ENCODE data around the gene ZNF467. TPM values are rescaled to one million over a fixed set of nuclear protein-coding genes. Genes with fewer than 3 reads are reported as not detected.

ZNF467 gene
- total and polyA plus RNA-seq, 2 of the 8 experiments (the other 6 are each of a cell fraction or from before 2014, with no cell fraction given), result 0.50 to 0.51 TPM

DNA sequence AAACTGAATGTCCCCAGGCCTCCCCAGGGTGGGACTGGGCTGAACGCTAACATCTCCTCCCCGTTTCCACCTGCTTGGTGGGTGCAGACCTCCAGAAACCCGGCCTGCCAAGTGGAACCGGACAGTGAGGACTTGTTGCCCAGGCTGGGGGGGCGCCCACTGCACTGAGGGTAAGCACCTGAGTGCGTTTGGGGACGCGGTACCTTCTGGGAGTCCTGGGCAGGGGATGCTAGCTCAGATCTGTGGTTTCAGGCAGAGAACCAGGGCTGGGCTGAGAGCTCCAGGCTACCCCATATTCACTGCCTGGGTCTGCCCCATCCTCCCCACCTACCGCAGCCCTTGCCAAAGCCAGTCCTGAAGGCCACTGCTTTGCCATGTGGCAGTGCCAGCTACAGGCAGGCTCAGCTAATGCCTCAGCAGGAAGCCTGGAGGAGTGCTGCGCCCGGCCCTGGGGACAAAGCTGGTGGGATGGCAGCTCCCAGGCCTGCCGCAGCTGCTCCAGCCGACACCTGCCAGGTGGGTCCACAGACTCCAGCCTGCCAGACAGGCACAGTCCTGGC, 3.5 kb upstream of the ZNF467 start:
- Histone ChIP-seq H4K5ac (ENCODE audit: insufficient read length, low read depth, low read length) (no peak overlapping the region), H4K20me1 (replicated peaks in 1 of 2; ENCODE audit: control insufficient read depth in 1 of 2, insufficient read depth in 2 of 2, low read length in 2 of 2) (peaks cover 0 to 5% of the 10 kb centered on the region in 2 experiments), H3K36me3 (ENCODE audit: control insufficient read depth in 2 of 4, insufficient read depth in 4 of 4, low read length in 3 of 4) (no peaks in the 10 kb centered on the region), H2AK5ac (ENCODE audit: low read depth, low read length) (no peak overlapping the region), H4K8ac (ENCODE audit: extremely low read depth, insufficient read depth, low read length) (no peak overlapping the region), H2BK5ac (ENCODE audit: low read depth, low read length) (no peak overlapping the region), H3K14ac (ENCODE audit: insufficient read length) (no peak overlapping the region), H4K91ac (replicated peaks; ENCODE audit: insufficient read length, low read length) (no peak overlapping the region), H3K23me2 (ENCODE audit: low read depth, low read length) (peaks cover 11% of the 10 kb centered on the region; the same call in 1 of the 2 replicates), H2BK15ac (ENCODE audit: low read length) (0 out of 2 replicates have a peak overlapping the region, but pooled peaks have one; percentile 46), H2BK120ac (replicated peaks; ENCODE audit: low read depth, low read length) (no peak overlapping the region), H3K4me1 (replicated peaks in 1 of 4; ENCODE audit: control insufficient read depth in 3 of 4, insufficient read depth in 4 of 4, low read length in 3 of 4) (peaks cover 0 to 6% (median 4%) of the 10 kb centered on the region in 4 experiments; a peak in 5 of 7 replicates), H3K18ac (ENCODE audit: extremely low read depth, low read length) (no peak overlapping the region; the same call in 1 of the 2 replicates), H3K79me1 (ENCODE audit: low read depth, low read length) (no peaks in the 10 kb centered on the region), H2AFZ (ENCODE audit: low read length) (no peak overlapping the region), H3K9me3 (ENCODE audit: insufficient read depth in 2 of 2, low read depth in 1 of 2, low read length in 1 of 2) (no peaks in the 10 kb centered on the region), H3K79me2 (ENCODE audit: control insufficient read depth in 1 of 2, insufficient read depth in 2 of 2, low read length in 2 of 2) (no peaks in the 10 kb centered on the region), H3K27me3 (replicated peaks in 1 of 4; ENCODE audit: control insufficient read depth in 3 of 4, extremely low read depth in 1 of 4, insufficient read depth in 3 of 4, low read length in 3 of 4) (peaks cover 8 to 28% (median 26%) of the 10 kb centered on the region in 4 experiments), H3K23ac (ENCODE audit: insufficient read length) (no peak overlapping the region), H3K4ac (replicated peaks; ENCODE audit: insufficient read length, low read depth, low read length) (no peak overlapping the region), H3K9ac (replicated peaks in 1 of 4; ENCODE audit: extremely low read depth in 1 of 4, low read depth in 3 of 4, low read length in 3 of 4) (no peak overlapping the region), H3K4me3 (ENCODE audit: extremely low read depth in 1 of 4, insufficient read depth in 2 of 4, low read depth in 3 of 4, low read length in 4 of 4) (no peak overlapping the region), H2BK12ac (ENCODE audit: low read depth, low read length) (no peak overlapping the region), H3K27ac (ENCODE audit: low read depth, low read length) (no peak overlapping the region), H3K4me2 (ENCODE audit: insufficient read depth in 1 of 2, low read depth in 2 of 2, low read length in 2 of 2) (no peak overlapping the region), H3K56ac (replicated peaks; ENCODE audit: insufficient read length, low read depth, low read length) (no peak overlapping the region), H2BK20ac (ENCODE audit: low read length) (no peak overlapping the region)
- CTCF ChIA-PET (ENCODE audit: partially characterized antibody), result interaction anchor here (0.7 to 12.9 kb wide), 9 partner anchors 9 to 115 kb away, joined by 3 to 115 read pairs (median 7); no protein-coding TSS in a partner anchor
- 83% methylated on average over 13 of the region's 13 CpGs; no CpG with 5 or more reads in 1 of the 2 experiments for WGBS, 2 experiments (ENCODE audit: extremely low coverage in 1 of 2, insufficient coverage in 1 of 2, insufficient read length in 1 of 2, insufficient replicate concordance in 2 of 2, low coverage in 1 of 2, low lambda C conversion rate in 2 of 2, missing lambda C conversion rate in 1 of 2)
- FAIRE-seq (no peak), DNase-seq (ENCODE audit: low read depth in 1 of 2, low spot score in 2 of 2) (no peak)
- POLR2A ChIA-PET (ENCODE audit: partially characterized antibody), result interaction anchor here (1.5 kb wide), 1 partner anchor 11 kb away, joined by 3 read pairs; no protein-coding TSS in a partner anchor
- TF ChIP-seq SIRT6 (IDR thresholded peaks at IDR 0.05; ENCODE audit: low read length), result no peak
- TF ChIP-seq BCL11A (IDR thresholded peaks at IDR 0.05; ENCODE audit: low read depth in 2 of 2, low read length in 2 of 2), result no peak
- TF ChIP-seq MAFK (IDR thresholded peaks at IDR 0.05; ENCODE audit: low read depth, low read length), result no peak
- no peak for TF ChIP-seq GABPA (IDR thresholded peaks at IDR 0.05; ENCODE audit: borderline replicate concordance, insufficient read depth, low read length)
- no peak for TF ChIP-seq CTCF (IDR thresholded peaks at IDR 0.05; ENCODE audit: control extremely low read depth in 1 of 3, insufficient read depth in 1 of 3, low read depth in 1 of 3, low read length in 3 of 3)
- no peak for TF ChIP-seq SRF (IDR thresholded peaks at IDR 0.05; ENCODE audit: low read depth, low read length)
- no peak for TF ChIP-seq RXRA (IDR thresholded peaks at IDR 0.05; ENCODE audit: insufficient read depth, low read depth, low read length)
- no peak for TF ChIP-seq RAD21 (IDR thresholded peaks at IDR 0.05 in 1 of 2, conservative IDR thresholded peaks at IDR 0.05 in 1 of 2; ENCODE audit: low read depth in 2 of 2, low read length in 2 of 2)
- no peak for TF ChIP-seq BRCA1 (IDR thresholded peaks at IDR 0.05; ENCODE audit: low read depth, low read length)
- TF ChIP-seq SIN3A (conservative IDR thresholded peaks at IDR 0.05 in 1 of 2, IDR thresholded peaks at IDR 0.05 in 1 of 2; ENCODE audit: low read depth in 1 of 2, low read length in 2 of 2), result no peak

All from H1 (cell line).